HT-29 (cell line): ENCODE results near the gene CREB5. TPM values are rescaled to one million over a fixed set of nuclear protein-coding genes. Genes with fewer than 3 reads are reported as not detected.

Source experiments
- DNase-seq: peaks from one replicate; pipeline ENCODE4 v3.0.0-alpha.2; 2015; ENCODE audit warnings: low spot score
- total RNA-seq: library from RNA; depleted of rRNA; stranded (reverse); fragments of >200 nt; shearing (Covaris generic); gene quantifications from 2 replicates; pipeline ENCODE4 v1.2.3, GENCODE V29; 2014

Gene CREB5
- total RNA-seq, 1 experiment from 2014 or later = 0.28 TPM

DNA sequence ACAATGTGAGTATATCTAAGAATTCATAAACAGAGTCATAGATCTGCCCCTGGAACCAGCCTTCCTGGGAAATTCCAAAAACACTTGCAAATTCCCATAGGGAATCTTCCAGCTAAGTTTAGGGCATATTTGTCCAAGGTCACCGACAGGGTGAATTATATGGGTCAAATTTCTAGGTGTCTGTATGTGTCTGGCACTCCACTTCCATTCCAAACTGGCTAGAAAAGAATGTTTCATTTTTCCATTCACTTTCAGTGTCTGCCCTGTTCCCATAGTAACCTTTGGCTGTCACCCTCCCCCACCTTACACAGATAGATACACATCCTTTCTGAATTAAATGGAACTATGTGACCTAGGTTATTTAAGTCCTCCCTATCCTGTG lies 230.9 kb downstream of the CREB5 start:
- DNase-seq = no peak

DNA sequence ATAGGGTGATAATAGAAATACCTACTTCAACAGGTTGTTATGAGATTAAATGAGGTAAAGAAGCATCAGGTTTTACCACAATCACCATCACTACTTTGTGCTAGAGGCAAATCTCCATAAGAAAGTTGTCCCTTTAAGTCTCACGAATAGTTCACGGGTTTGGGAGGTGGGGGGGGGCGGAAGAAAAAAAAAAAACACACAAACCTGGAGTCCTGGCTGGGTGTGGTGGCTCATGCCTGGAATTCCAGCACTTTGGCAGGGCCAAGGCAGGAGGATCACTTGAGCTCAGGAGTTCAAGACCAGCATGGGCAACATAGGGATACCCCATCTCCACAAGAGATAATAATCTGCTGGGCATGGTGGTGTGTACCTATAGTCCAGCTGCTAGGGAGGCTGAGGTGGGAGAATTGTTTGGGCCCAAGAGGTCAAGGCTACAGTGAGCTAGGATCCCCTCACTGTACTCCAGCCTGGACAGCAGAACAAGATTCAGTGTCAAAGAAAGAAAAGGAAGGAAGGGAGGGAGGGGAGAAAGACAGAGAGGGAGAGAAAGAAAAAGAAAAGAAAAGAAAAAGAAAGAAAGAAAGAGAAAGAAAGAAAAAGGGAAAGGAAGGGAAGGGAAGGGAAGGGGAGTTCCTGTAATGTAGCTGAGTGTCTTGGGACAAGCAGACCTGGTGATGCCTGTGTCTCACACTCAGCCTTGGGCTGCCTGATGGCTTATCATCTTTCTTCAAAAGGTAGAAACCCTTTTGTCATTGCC lies 231.4 kb downstream of the CREB5 start:
- no peak for DNase-seq

- no peak for DNase-seq
Measured at GRCh38 chr7:28645866-28646265, 233.5 kb downstream of the CREB5 start.

DNA sequence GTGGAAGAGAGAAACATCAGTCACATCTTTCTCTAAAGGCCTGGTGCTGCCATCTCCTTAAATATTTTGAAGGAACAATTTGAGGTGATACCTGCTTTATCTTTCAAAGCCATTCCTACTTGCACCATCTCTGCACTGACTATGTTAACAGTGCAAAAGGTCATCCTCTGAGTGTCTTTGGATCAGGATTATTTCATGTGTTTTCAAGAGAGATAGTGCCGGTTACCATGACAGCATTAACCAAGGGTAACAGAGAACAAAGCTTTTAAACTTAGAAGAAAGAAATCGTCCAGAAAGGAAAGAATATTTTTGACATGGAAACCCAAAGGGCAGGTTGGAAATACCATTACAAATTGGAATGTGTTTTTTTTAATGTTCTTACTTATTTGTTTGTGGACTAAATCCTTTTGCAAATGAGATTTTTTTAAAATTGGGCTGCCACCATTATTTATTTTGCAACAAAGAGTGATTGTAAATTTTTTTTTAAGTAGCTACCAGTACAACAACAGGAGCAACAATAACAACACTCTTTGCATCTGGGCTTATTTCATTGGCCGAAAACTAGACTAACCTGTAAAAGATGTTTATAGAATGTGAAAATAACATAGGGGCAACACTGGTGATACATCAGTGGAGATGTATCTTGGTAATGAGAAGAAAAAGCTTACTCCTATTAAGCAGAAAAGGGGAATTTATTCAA lies 234.2 kb downstream of the CREB5 start:
- no peak for DNase-seq

GRCh38 chr7:28647076-28647421 lies 234.7 kb downstream of the CREB5 start:
- DNase-seq = no peak

DNA sequence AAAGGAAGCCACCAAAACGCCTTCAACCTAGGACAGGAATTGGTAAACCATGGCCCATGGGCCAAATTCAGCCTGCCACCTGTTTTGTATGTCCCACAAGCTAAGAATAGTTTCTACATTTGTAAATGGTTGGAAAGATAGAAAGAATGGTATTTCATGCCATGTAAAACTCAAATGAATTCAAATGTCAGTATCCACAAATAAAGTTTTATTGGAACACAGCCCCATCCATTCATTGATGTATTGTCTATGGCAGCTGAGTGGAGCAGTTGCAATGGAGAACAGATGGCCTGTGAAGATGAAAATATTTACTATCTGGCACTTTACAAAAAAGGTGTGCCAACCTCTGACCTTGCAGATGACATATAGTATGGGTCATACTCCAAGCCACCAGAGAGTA lies 236.9 kb downstream of the CREB5 start:
- DNase-seq = no peak

DNA sequence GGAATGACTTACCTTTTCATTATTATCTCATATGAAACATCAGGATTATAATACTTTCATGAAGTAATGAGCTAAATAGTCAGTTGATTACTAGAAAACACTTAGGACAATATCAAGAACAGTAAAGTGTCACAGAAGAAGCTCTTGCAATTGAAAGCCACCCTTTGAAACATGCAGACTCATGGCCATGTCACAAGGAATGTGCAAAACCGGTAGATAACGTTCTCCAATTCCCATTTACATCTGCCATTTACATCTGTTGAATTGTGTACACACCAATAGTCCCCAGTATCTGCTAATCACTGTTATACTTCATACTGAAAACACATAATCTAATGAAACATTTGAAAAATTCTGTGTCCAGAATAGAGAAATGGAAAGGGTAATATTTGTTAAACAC lies 237.5 kb downstream of the CREB5 start:
- DNase-seq = no peak

GRCh38 chr7:28654110-28654509 lies 241.8 kb downstream of the CREB5 start:
- DNase-seq = no peak

DNA sequence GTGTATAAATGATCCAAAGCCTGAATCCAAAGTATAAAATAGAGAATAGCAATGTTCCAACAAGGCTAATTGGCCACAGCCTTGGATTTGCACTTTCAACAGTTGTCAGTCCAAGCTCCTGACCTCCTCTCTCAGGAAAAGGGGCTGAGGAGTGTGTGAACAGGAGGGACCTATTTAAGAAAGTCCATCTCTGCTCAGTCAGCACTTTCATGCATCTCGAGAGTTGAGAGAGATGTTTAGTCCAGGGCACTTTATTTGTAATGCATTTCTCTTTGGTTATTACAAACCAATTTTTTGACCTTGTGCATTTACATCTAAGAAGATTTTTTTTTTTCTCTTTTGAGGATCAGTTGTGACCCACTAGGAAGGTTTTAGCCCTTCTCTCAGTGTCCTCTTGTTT lies 244.2 kb downstream of the CREB5 start:
- DNase-seq = no peak

DNA sequence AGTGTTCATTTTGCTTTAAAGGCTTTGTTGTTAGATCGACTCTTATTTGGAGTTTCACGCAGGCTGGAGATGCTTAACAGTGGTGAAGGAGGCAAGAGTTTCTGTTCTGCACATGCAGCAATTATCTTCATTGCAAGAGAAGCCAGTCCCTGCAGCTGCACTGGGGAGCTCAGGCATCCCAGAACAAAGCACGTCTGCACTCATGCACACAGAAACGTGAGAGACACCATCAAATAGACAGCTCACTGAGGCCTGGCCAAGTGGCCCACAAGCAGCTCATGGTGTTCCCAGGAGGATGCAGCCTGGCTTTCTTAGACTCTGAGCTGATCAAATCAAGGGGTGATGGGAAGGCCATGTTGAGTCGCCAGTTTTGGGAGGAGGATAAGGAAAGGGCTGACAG lies 246.1 kb downstream of the CREB5 start:
- DNase-seq = no peak

DNA sequence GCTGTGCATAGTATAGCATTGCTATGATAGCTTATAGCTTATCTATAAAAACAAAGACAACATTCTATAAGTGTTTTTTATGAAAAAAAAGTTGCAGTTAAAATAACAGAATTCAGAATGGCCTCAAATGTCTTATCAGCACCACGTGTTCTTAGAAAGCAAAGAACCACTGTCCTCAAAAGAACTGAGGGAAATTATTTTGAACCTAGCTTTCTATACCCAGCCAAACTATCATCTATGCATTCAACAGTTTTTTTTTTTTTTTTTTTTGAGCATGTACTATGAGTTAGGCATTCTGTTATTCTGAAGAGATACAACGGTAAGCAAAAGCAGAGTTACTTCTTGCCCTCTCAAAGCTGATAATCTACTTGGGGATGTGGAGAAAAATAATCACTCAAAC lies 247.8 kb downstream of the CREB5 start:
- no peak for DNase-seq

DNA sequence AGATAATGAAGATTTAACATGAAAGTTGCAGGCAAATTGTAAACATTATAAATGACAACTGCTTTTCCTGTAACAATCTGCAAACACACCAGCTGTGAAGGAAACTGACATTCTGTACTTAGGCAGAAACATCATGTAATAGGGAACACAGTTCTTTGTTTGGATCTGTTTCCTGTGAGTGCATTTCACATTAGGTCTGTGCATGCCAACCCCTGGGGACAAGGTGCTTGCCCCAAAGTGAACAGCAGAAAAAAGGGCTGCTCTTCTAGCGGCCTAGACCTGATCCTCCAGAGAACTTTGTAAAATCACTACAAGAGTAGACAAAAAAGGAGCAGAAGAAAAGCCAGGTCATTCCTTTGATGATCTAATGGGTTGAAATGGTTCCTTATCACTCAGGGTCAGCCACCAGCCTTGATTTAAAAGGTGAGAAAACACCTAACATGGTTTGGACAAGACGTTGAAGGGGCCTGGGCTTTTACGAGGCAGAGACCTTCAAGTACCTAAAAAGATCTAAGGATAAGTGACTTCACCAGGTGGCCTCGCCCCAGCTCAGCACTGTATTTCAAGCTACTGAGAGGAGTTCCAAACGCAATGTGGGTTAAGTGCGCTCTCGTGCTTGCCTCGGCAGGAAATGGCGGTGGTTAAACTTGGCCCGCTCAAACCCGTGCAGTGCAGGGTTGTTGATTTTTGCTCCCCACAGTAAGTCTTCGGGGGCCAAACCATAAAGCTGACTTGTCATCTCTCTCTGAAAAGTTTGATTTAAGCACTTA lies 249.7 kb downstream of the CREB5 start:
- DNase-seq = no peak

DNA sequence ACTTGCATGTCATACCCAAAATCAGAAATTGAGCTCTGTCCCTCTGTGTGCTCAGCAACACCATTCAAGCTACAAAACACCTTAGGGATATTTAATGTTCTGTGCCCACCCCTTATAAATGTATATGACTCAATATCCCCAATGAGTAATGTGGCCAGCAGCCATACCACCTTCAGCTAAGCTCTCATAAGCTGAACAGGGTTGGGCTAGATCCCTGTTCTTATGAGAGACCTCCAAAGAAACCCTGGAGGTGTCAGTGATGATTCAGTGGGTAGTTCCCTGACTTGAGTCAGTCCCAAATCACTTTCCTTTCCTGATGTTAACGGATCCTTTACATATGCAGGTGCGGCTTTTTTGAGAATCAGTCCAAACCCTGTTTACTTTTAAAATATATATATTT lies 253.8 kb downstream of the CREB5 start:
- DNase-seq = no peak

DNA sequence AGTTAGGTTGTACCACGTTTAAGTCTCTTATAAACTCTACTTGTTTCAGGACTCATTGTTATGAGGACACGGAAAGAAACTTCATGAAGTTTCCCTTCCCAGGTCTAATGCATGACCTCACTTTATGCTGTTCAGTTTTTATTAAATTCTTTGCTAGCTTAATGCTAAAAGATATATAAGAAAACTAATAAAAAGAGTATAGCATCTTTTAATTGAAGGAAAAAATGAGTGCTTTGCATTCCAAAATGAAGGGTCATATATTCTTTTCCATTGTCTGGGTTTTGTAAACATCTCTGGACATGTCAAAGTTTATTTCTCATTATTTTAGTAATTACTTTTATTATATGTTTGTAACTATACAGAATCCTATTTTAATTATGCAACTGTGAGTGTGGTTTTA lies 255.8 kb downstream of the CREB5 start:
- DNase-seq = no peak

DNA sequence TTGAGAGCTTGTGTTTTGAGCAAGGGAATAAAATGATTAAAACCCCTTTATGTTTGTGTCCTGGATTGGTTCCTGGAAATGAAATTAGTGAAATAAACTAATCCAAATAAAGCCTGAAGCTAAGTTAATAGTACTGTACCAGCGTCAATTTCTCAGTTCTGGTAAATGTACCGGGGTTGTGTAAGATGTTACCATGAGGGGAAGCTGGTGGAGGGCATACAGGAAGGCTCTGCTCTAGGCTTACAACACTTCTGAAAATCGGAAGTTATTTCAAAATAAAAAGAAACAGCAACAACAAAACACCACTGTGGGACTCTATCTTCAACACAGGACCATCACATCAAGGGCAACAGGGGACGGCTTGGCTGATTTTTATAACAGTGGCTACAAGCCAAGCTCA lies 257.0 kb downstream of the CREB5 start:
- no peak for DNase-seq

DNA sequence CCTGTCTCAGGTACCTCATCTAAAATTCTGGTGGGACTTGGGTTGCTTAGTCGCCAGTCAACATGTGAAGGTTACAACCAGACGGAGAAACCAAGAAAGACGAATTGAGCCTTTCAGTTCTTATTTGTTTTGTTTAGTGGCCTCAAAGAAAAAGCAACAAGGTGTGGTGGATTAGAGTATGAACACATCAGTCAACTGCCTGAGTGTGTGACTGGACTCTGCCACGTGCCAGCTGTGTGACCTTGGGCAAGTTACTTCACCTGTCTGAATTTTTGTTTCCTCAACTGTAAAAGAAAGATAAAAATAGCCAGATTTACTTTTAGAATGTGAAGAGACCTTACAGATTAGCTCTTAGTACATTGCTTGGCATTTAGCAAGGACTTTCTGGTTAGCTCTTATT lies 259.2 kb downstream of the CREB5 start:
- DNase-seq = no peak

DNA sequence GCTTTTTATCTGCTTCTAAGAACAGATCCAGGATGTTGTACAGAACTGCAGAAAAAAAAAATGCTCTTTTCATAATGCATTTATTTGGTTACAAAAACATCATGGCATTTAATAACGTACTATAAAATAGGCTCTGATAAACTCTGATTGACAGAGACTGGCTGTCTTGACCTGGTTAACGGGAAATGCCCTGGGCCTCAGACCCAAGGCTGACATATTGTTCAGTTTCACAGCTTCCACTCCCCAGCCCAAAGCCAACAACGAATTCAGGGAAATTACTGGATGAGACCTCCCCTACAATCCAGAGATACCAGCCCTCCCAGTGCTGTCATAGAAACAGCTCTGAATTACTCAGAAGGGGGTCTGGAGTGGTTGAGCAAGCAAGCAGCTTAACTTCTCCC lies 260.1 kb downstream of the CREB5 start:
- no peak for DNase-seq

DNA sequence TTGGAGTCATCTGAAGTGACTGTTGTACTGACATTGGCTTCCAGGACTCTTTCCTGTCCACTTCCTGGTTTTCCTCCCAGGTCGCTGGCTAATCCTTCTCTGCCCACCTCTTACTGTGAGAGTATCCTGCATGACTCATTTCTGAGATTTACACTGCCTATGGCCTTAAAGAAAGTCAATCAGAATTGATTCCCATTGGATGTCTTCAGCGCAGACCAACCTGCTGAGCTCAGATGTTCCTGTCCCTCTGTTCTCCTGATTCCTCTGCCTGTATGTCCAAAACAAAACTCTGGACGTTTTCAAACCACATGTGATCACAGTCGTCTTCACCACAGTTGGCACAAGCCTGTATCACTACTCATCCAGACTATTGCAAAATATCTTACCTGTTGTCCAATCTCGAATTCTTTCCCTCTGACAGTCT lies 262.1 kb downstream of the CREB5 start:
- DNase-seq = peak; percentile 66

DNA sequence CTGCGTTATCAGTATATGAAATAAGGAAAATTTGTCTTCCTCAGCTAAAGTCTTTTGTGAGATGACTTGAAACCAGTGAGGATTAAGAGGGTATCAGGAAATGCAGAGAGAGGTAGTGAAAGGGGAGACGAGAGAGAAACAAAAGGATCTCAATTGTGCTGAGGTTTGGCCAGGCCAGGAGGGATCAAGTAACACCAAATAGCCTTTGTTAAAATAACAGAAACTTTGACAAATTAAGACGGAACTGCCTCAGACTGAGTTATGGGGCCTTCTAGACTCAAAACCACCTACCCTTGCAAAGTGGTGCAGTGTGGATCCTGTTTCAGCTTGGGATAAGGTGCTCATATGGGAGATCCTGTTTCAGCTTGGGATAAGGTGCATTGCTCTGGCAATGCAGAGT lies 263.1 kb downstream of the CREB5 start:
- no peak for DNase-seq

- no peak for DNase-seq
Measured at GRCh38 chr7:28677668-28678067, 265.4 kb downstream of the CREB5 start.

GRCh38 chr7:28678431-28678965 lies 266.2 kb downstream of the CREB5 start:
- DNase-seq = no peak

DNA sequence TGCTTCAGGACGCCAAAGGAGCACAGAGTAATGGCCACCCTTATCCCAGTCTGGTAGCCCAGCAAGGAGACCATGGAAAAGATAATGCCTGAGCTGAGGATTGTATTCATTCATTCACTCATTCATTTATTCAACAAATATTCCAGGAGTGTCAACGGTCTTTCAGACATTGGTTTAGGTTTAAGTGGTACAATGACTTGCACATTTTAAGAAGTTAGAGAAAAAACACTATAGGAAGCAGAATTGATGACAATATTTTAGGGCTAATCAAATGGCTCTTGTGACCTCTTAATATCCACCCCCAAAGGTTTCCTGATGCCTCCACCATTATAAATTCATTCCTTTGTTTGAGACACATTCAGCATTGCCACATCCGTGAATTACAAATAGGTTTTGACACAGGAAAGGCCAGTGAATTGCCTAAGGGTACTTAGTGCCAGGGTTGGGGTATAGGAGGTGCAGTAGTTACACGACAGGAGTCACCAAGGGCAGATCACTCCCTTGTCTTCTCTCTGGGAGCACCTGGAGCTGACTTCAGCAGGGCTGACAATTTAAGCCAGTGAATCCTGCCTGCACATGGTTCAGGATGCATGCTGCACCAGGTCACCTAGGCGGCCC lies 269.5 kb downstream of the CREB5 start:
- DNase-seq = no peak
